ENCODE measurements around the gene DDX1.

- TF ChIP-seq POLR2A (IDR thresholded peaks at IDR 0.05; ENCODE audit: low read depth, low read length) = no peak
- no peak for TF ChIP-seq CTCF (IDR thresholded peaks at IDR 0.05; ENCODE audit: extremely low read depth in 1 of 2, insufficient read depth in 1 of 2, low read depth in 1 of 2, low read length in 2 of 2)
- TF ChIP-seq EZH2 (IDR thresholded peaks at IDR 0.05; ENCODE audit: borderline replicate concordance, low read depth, low read length, severe bottlenecking) = no peak
- TF ChIP-seq JUN (IDR thresholded peaks at IDR 0.05; ENCODE audit: borderline replicate concordance, insufficient read depth, insufficient read length, low read depth) = no peak
- no peak for TF ChIP-seq FOS (IDR thresholded peaks at IDR 0.05; ENCODE audit: borderline replicate concordance, insufficient read depth, low read length)
- TF ChIP-seq MYC (IDR thresholded peaks at IDR 0.05; ENCODE audit: low read depth, low read length) = no peak
- no peak for TF ChIP-seq POLR2AphosphoS5 (IDR thresholded peaks at IDR 0.05; ENCODE audit: insufficient read depth, low read depth, low read length)
Observed at GRCh38 chr2:15627817-15628684, 36.4 kb downstream of the DDX1 start.

Measured in endothelial cell of umbilical vein (primary cell).